Stimulated activated CD4-positive, alpha-beta T cell treated with anti-CD3 and anti-CD28 coated beads, TNF-alpha, amount 100 ng/mL, for 24 hours (primary cell): ENCODE data around the gene FAM170B.

Experiments used
- DNase-seq, 3 experiments: peaks; one replicate each; pipeline ENCODE4 v3.0.0-alpha.2; 2020; ENCODE audit warnings: low read depth in 3 of 3

FAM170B gene

DNA sequence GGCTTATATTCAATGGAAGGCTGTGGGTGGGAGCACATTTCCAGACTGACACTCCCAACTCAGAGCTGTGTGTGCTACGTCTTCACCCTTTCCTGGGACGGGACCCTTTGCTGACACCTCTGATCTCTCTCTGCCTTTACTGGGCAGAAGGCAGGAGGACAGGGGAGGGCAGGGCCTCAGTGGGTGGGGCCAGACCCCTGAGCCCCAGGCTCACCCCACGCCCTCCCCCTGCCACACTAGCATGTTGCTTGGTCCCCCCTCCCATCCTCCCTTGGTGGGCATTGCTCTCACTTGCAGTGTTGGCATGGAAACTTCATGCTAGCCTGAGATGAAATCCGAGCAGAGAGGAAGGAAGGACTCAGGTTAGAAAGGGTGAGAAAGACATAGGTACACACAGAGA lies 36.0 kb upstream of the FAM170B start:
- no peak for DNase-seq

DNA sequence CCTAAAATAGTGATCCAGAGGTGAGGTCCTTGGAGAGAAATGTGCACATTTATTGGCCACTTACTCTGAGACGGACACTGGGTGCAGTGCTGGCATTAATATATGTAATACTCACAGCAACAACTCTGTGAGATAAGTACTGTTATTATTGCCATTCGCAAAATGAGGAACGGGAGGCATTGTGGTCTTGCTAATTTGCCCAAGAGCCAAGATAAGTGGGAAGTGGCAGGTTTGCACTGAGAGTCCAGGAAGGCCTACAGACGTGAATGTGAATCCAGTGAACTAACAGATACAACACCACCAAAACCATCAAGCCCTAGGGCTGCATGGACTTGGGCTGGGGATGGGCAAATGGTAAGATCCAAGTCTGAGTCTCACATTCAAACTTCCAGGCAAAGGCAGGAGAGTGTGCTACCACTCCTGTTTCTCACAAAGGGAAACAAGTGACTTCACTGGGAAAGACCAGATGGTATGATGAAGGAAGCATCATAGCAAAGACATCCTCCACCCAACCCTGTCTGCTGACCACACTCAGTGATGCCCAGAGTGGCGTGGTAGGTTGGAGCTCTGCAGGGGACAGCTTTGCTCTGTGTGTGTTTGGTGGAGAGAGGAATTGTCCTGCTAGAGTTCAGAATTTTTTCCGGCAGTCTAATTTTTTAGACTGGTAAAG lies 35.1 kb upstream of the FAM170B start:
- no peak for DNase-seq

- no peak for DNase-seq
These were observed 34.3 kb upstream of the FAM170B start for GRCh38 chr10:49168171-49168540.

GRCh38 chr10:49167425-49168170 lies 33.8 kb upstream of the FAM170B start:
- no peak for DNase-seq

DNA sequence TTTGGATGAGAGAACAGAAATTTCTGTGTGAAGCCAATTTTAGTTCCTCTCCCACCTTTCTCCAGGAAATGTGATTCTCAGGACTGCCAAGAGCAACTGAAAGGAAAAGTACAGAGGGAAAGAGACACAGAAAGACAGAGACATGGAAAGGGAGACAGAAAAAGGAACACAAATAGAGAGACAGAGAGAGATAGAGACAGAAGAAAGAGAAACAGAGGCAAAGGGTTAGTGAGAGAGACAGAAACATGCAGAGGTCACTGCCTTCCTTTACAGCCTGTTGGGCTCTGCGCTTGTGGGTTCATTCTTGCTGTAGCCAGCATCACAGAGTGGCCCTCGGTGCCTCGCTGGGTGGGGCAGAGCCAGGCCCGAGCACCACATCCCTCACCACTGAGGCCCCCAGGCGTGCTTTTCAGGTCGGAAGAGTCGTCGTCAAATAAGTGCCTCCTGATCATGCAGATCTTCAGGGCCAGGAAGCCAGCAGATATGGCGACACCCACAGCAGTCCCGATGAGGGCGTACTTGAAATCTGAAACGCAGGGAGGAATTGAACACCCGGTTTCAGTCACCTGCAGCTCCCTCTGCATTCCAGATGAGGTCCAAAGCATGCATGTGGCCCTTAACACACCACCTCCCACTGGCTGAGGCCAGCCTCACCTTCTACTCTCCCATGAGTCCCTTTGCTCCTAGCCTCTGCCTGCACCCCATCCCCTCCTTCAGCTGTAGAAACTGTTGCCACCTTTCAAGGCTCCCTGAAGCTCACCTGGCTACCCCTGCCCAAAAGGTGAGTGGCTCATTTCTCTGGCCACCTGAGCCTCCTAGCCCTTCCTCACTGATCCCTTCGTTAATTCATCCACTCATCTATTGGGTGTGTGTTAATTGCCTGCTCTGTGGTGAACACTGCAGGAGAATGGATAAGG lies 32.9 kb upstream of the FAM170B start:
- DNase-seq = no peak

- no peak for DNase-seq
These were observed 32.1 kb upstream of the FAM170B start for GRCh38 chr10:49165821-49166483.

GRCh38 chr10:49165259-49165658 lies 31.4 kb upstream of the FAM170B start:
- DNase-seq = no peak

- DNase-seq = peak in 1 of 3 experiments; percentile 19
These were observed 30.9 kb upstream of the FAM170B start for GRCh38 chr10:49164559-49165188.

GRCh38 chr10:49163741-49164140 lies 29.9 kb upstream of the FAM170B start:
- DNase-seq = no peak

- no peak for DNase-seq
These were observed 29.0 kb upstream of the FAM170B start for GRCh38 chr10:49162761-49163310.

GRCh38 chr10:49162063-49162462 lies 28.2 kb upstream of the FAM170B start:
- no peak for DNase-seq

DNA sequence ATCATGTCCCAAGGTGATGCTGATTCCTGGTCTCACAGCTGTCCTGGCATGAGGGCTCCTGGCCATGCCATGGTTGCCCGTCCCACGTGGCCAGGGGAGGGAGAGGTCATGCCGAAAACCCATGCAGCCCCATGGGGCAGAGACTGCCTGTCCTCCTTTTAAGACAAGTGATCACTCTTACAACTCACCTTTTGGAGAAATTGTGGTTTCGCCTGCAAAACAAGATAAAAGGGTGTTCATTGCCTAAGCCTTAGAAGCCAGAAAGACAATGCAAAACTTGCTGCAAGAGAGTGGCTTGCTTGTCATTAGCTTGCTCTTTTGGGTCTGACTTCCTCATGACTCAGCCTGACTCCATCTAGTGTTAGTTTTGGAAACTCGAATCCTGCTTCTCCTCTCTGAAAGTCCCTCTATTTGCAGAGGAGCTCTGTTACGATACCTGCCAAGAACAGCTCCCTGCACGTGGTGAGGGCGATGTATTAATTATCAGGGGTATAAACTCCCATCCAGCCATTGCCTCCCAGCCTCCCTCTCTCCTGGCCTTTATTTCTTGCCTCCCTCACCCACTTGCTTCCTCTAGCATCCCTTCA lies 27.7 kb upstream of the FAM170B start:
- no peak for DNase-seq

DNA sequence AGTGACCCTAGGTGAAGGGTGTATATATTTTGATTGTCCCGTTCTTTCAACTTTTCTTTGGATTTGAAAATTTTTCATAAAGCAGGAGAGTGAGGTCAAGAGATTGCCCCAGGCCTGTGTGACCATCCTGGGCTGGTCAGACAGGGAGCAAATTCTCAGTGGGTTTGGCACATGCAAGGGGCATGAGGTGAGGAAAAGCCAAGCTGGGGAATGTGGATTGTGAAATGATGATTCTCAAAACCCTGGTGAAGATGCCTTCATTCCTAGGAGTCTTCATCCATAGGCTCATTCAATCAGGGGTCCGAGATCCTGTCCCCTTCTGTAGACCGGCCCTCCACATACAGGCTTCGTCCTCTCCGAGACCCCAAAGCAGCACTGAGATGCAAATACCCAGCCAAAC lies 27.0 kb upstream of the FAM170B start:
- no peak for DNase-seq

GRCh38 chr10:49160110-49160509 lies 26.3 kb upstream of the FAM170B start:
- no peak for DNase-seq

- DNase-seq = no peak
These were observed 25.1 kb upstream of the FAM170B start for GRCh38 chr10:49158915-49159314.

DNA sequence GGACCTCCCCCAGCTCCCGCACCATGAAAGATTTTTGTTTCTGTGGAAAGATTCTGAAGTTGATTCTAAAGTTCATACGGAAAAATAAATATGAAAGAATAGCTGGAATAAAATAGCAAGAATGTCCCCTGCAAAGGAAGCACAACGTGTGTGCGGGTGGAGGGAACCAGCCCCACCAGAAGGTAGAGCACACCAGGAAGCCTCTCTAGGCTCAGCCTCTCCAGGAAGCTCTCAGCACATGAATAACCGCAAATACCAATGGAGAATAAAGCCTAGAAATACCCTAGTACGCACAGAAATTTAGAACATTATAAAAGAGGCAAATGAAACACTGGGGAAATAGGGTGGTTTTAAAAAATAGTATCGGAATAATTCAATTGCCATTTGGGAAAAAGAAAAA lies 24.6 kb upstream of the FAM170B start:
- no peak for DNase-seq

DNA sequence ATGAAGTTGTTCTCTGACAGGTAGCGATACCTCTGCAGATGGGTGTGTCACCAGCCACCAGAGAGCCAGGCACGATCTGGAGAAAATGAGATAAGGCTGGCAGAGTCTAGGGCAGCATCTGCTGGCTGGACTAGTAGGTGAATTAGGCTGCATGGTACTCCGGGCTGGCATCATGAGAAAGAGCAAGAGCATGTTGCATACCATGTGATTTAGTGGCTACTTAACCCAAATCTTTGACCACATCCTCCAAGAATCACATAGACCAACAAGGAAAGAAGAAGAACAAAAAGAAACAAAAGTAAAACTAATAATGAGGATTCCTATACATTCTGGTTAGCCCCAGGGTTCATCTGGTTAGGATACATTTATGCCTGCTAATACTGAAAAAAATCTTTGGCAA lies 23.4 kb upstream of the FAM170B start:
- no peak for DNase-seq

DNA sequence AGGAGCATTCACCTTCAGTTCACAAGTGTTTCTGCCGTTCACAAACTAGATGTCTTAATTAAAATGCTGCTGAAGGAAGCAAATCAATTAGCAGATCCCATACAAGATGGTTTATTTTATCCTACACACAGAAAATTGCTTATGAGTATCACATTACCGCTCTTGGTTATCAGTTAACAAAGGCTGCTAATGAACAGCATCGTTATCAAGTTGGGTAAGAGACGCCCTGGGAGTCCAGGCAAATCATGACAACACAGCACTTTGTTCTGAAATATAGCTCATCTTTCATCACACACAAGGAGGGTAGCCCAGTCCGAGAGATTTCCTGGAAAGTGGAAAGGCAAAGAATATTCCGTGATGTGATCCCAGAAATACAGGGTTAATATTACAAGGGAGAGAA lies 20.8 kb upstream of the FAM170B start:
- DNase-seq = no peak

GRCh38 chr10:49153971-49154370 lies 20.1 kb upstream of the FAM170B start:
- DNase-seq = no peak

DNA sequence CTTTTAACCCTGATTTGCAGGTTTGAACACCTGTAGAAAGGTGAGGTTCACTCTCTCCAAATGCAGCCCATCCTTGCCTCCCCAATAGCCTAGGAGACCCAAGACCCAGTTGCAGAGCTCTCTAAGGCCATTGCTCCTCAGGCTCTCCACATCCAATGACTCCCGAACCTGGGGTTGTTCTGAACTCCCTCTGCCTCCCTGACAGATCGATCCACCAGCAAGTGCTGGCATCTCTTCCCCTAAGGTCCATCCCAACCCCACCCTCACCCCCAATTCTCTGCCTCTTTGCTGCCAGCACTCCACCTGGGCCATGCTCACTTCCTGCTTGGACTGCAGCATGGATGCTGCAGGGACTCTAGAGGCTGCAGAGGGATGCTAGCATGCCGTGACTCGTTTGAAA lies 19.3 kb upstream of the FAM170B start:
- DNase-seq = no peak

DNA sequence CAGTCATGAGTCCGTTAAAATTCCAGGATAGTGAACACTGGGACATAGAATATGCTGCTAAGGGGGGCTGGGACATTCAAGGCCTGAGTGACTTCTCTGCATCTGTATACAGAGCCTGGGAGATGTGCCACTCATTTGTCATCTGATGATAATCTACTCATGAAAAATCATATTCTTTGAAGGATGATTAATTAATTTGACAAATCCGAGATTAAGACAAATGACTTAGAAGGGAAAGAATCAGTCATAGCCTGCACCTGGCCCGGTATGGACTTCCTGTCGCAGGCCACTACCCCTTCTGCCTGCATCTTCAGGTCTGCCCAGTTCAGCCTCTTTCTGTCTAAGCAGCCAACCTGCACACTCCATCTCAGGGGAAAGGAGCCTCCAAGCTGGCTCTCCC lies 18.8 kb upstream of the FAM170B start:
- no peak for DNase-seq
